ENCODE measurements around the gene SBK3. TPM values are rescaled to one million over a fixed set of nuclear protein-coding genes. Genes with fewer than 3 reads are reported as not detected.

Gene SBK3
- total RNA-seq, 2 experiments from 2014 or later: 0.34 TPM; not detected in 1

GRCh38 chr19:55508120-55508519, 37.2 kb downstream of the SBK3 start:
- ChIA-PET POLR2A (no interaction called here), CTCF (ENCODE audit: unreplicated experiment) (no interaction called here)
- H3K4me1 ChIP-seq (ENCODE audit: insufficient read depth, low read length, poor library complexity, severe bottlenecking): peaks cover 6% of the 10 kb centered on the region
- no peak overlapping the region for H3K27ac ChIP-seq (ENCODE audit: low read depth, low read length, poor library complexity, severe bottlenecking)
- no peaks in the 10 kb centered on the region for H3K79me2 ChIP-seq (ENCODE audit: insufficient read depth, low read depth, low read length)
- TF ChIP-seq CTCF (conservative IDR thresholded peaks at IDR 0.05; ENCODE audit: low read length) (no peak), EZH2phosphoT487 (IDR thresholded peaks at IDR 0.05; ENCODE audit: borderline replicate concordance, low read depth, low read length) (no peak)
- intact Hi-C loops (cut with micrococcal nuclease; ENCODE audit: unreplicated experiment): no loop called here
- no peaks in the 10 kb centered on the region for H3K9me3 ChIP-seq (ENCODE audit: low read length)
- no peaks in the 10 kb centered on the region for H3K9me2 ChIP-seq (ENCODE audit: insufficient read depth, low read length)
- H3K4me3 ChIP-seq (ENCODE audit: low read depth, low read length, poor library complexity, severe bottlenecking): no peak overlapping the region
- no TSS peak for BruUV-seq (replicated peaks)
- H3K36me3 ChIP-seq (ENCODE audit: insufficient read depth, low read length): no peaks in the 10 kb centered on the region
- H4K20me1 ChIP-seq (ENCODE audit: insufficient read depth, low read length): no peaks in the 10 kb centered on the region
- no peak overlapping the region for H2AFZ ChIP-seq (ENCODE audit: low read length)
- DNase-seq (ENCODE audit: low spot score): no peak
- no peak overlapping the region for H3K4me2 ChIP-seq (ENCODE audit: low read length)

- POLR2A ChIA-PET: interaction anchor here (1.4 kb wide), 1 partner anchor 166 kb away, joined by 3 read pairs; no protein-coding TSS in a partner anchor
- no peak for DNase-seq (ENCODE audit: low spot score)
- CTCF ChIA-PET (ENCODE audit: unreplicated experiment): interaction anchor here (1.9 kb wide), 1 partner anchor 38 kb away, joined by 10 read pairs; no protein-coding TSS in a partner anchor
- Histone ChIP-seq H3K4me1 (ENCODE audit: insufficient read depth, low read length, poor library complexity, severe bottlenecking) (peaks cover 8% of the 10 kb centered on the region), H3K4me2 (ENCODE audit: low read length) (no peak overlapping the region), H4K20me1 (ENCODE audit: insufficient read depth, low read length) (no peaks in the 10 kb centered on the region), H3K9me2 (ENCODE audit: insufficient read depth, low read length) (no peaks in the 10 kb centered on the region), H2AFZ (ENCODE audit: low read length) (no peak overlapping the region), H3K9me3 (ENCODE audit: low read length) (no peaks in the 10 kb centered on the region), H3K79me2 (ENCODE audit: insufficient read depth, low read depth, low read length) (no peaks in the 10 kb centered on the region), H3K4me3 (ENCODE audit: low read depth, low read length, poor library complexity, severe bottlenecking) (no peak overlapping the region), H3K36me3 (ENCODE audit: insufficient read depth, low read length) (no peaks in the 10 kb centered on the region), H3K27ac (ENCODE audit: low read depth, low read length, poor library complexity, severe bottlenecking) (no peak overlapping the region)
- TF ChIP-seq CTCF (conservative IDR thresholded peaks at IDR 0.05; ENCODE audit: low read length) (no peak), EZH2phosphoT487 (IDR thresholded peaks at IDR 0.05; ENCODE audit: borderline replicate concordance, low read depth, low read length) (no peak)
- intact Hi-C loops (cut with micrococcal nuclease; ENCODE audit: unreplicated experiment): loop anchor here (1.0 kb wide), 1 partner anchor 37 kb away; no protein-coding TSS in a partner anchor
- BruUV-seq (replicated peaks): no TSS peak
These were observed 40.4 kb downstream of the SBK3 start for GRCh38 chr19:55504981-55505380.

GRCh38 chr19:55504252-55504603, 41.1 kb downstream of the SBK3 start:
- no peak for TF ChIP-seq EZH2phosphoT487 (IDR thresholded peaks at IDR 0.05; ENCODE audit: borderline replicate concordance, low read depth, low read length)
- TF ChIP-seq CTCF (conservative IDR thresholded peaks at IDR 0.05; ENCODE audit: low read length): no peak; the same call in 1 of the 2 replicates
- Histone ChIP-seq H3K4me1 (ENCODE audit: insufficient read depth, low read length, poor library complexity, severe bottlenecking) (peaks cover 8% of the 10 kb centered on the region), H3K9me3 (ENCODE audit: low read length) (no peaks in the 10 kb centered on the region), H4K20me1 (ENCODE audit: insufficient read depth, low read length) (no peaks in the 10 kb centered on the region), H3K36me3 (ENCODE audit: insufficient read depth, low read length) (no peaks in the 10 kb centered on the region), H3K9me2 (ENCODE audit: insufficient read depth, low read length) (no peaks in the 10 kb centered on the region), H3K4me3 (ENCODE audit: low read depth, low read length, poor library complexity, severe bottlenecking) (no peak overlapping the region), H3K79me2 (ENCODE audit: insufficient read depth, low read depth, low read length) (no peaks in the 10 kb centered on the region), H3K4me2 (ENCODE audit: low read length) (peak overlapping the region; percentile 57; the same call in 1 of the 2 replicates), H2AFZ (ENCODE audit: low read length) (peak overlapping the region; percentile 93; the same call in 1 of the 2 replicates), H3K27ac (ENCODE audit: low read depth, low read length, poor library complexity, severe bottlenecking) (no peak overlapping the region)
- no TSS peak for BruUV-seq (replicated peaks)
- intact Hi-C loops (cut with micrococcal nuclease; ENCODE audit: unreplicated experiment): loop anchor here (1.0 kb wide), 1 partner anchor 36 kb away; no protein-coding TSS in a partner anchor
- ChIA-PET POLR2A (interaction anchor here (0.6 to 1.4 kb wide), 6 partner anchors 10 to 253 kb away, joined by 3 to 4 read pairs (median 3); partner anchors contain the start of genes ZNF628 and ZNF784), CTCF (ENCODE audit: unreplicated experiment) (interaction anchor here (0.8 to 1.9 kb wide), 4 partner anchors 11 to 43 kb away, joined by 3 to 10 read pairs (median 4); partner anchors contain the start of genes ISOC2 and ZNF628)
- no peak for DNase-seq (ENCODE audit: low spot score)
